Measurements from ENCODE around the gene HDAC4. TPM values are rescaled to one million over a fixed set of nuclear protein-coding genes. Genes with fewer than 3 reads are reported as not detected.

HDAC4 gene
- total and polyA plus RNA-seq, 7 donors = 7.9 to 329 (median 129) TPM

- Histone ChIP-seq H3K9me3 (no peaks in the 10 kb centered on the region), H3K4me3 (no peak overlapping the region), H3K4me1 (peaks cover 24% of the 10 kb centered on the region), H3K27ac (peak overlapping the region; percentile 24), H3K27me3 (ENCODE audit: insufficient read depth in 3 of 3, low read length in 2 of 3) (no peaks in the 10 kb centered on the region), H3K36me3 (ENCODE audit: insufficient read depth in 1 of 2, low read depth in 1 of 2) (peaks cover 4 to 95% of the 10 kb centered on the region in 2 donors)
- DNase-seq (no peak), ATAC-seq (peak in 3 of 4 donors; percentile 20 to 56 (median 42))
- no peak for TF ChIP-seq CTCF (IDR thresholded peaks at IDR 0.05)
- intact Hi-C loops (cut with DNase I) = loop anchor here in 1 of 2 donors (5.0 kb wide), 1 partner anchor 90 kb away; no protein-coding TSS in a partner anchor
- WGBS, 3 donors = 73 to 94% (median 79%) methylated on average over 10 of the region's 10 CpGs
These were observed 248.4 kb downstream of the HDAC4 start for GRCh38 chr2:239152239-239152915.

- peak; percentile 22 to 89 (median 76) for ATAC-seq
These were observed 249.4 kb downstream of the HDAC4 start for GRCh38 chr2:239151201-239152131.

GRCh38 chr2:239150125-239151011 is 250.5 kb downstream of the HDAC4 start:
- H3K27ac ChIP-seq = peak overlapping the region; percentile 64
- no peak for TF ChIP-seq CTCF (IDR thresholded peaks at IDR 0.05)

More at GRCh38 chr2:239151201-239152131, 249.4 kb downstream of the HDAC4 start:
- peak overlapping the region; percentile 64 for H3K27ac ChIP-seq
- no peak overlapping the region for H3K4me3 ChIP-seq
- peak; percentile 45 to 84 for DNase-seq
- H3K27me3 ChIP-seq (ENCODE audit: insufficient read depth in 3 of 3, low read length in 2 of 3) = no peaks in the 10 kb centered on the region
- no peaks in the 10 kb centered on the region for H3K9me3 ChIP-seq
- TF ChIP-seq CTCF (IDR thresholded peaks at IDR 0.05) = no peak
- H3K36me3 ChIP-seq (ENCODE audit: insufficient read depth in 1 of 2, low read depth in 1 of 2) = peaks cover 4 to 93% of the 10 kb centered on the region in 2 donors
- intact Hi-C loops (cut with DNase I) = loop anchor here in 1 of 2 donors (5.0 kb wide), 1 partner anchor 91 kb away; no protein-coding TSS in a partner anchor
- 65 to 83% (median 68%) methylated on average over 16 of the region's 16 CpGs for WGBS, 3 donors
- peaks cover 23% of the 10 kb centered on the region for H3K4me1 ChIP-seq

GRCh38 chr2:239149501-239149900 is 251.3 kb downstream of the HDAC4 start:
- TF ChIP-seq CTCF (IDR thresholded peaks at IDR 0.05) = no peak
- Histone ChIP-seq H3K27me3 (ENCODE audit: insufficient read depth in 3 of 3, low read length in 2 of 3) (no peaks in the 10 kb centered on the region), H3K4me1 (peaks cover 23% of the 10 kb centered on the region), H3K27ac (no peak overlapping the region), H3K4me3 (no peak overlapping the region), H3K9me3 (no peaks in the 10 kb centered on the region), H3K36me3 (ENCODE audit: insufficient read depth in 1 of 2, low read depth in 1 of 2) (peaks cover 4 to 92% of the 10 kb centered on the region in 2 donors)
- ATAC-seq (no peak), DNase-seq (peak; percentile 6 to 42)
- 90 to 93% (median 92%) methylated on average over 17 of the region's 17 CpGs for WGBS, 3 donors
- intact Hi-C loops (cut with DNase I) = loop anchor here in 1 of 2 donors (10.0 kb wide), 1 partner anchor 245 kb away; no protein-coding TSS in a partner anchor

More at GRCh38 chr2:239150125-239151011, 250.5 kb downstream of the HDAC4 start:
- ATAC-seq = no peak
- WGBS, 3 donors = 83 to 88% (median 87%) methylated on average over 9 of the region's 9 CpGs
- H3K27me3 ChIP-seq (ENCODE audit: insufficient read depth in 3 of 3, low read length in 2 of 3) = no peaks in the 10 kb centered on the region
- peaks cover 23% of the 10 kb centered on the region for H3K4me1 ChIP-seq
- peaks cover 4 to 92% of the 10 kb centered on the region in 2 donors for H3K36me3 ChIP-seq (ENCODE audit: insufficient read depth in 1 of 2, low read depth in 1 of 2)
- H3K4me3 ChIP-seq = no peak overlapping the region
- intact Hi-C loops (cut with DNase I) = loop anchor here in 1 of 2 donors (5.0 kb wide), 1 partner anchor 92 kb away; no protein-coding TSS in a partner anchor
- no peaks in the 10 kb centered on the region for H3K9me3 ChIP-seq
- DNase-seq = no peak

Measured in psoas muscle (tissue), 8 donors.